K562 (cell line): Measurements from ENCODE around the gene SLC30A1. TPM values are rescaled to one million over a fixed set of nuclear protein-coding genes. Genes with fewer than 3 reads are reported as not detected.

Source experiments
- CREB3L1 ChIP-seq: fragments of 450-650 bp; IDR thresholded peaks from 2 replicates; pipeline ENCODE4 v1.6.1; 2014; ENCODE audit warnings: low read depth, mild to moderate bottlenecking, moderate library complexity, borderline replicate concordance
- ETV5 ChIP-seq: sonication (generic); formaldehyde crosslinking; IDR thresholded peaks from 2 replicates; pipeline ENCODE4 v1.4.0; 2020; ENCODE audit warnings: low read depth, mild to moderate bottlenecking, missing genetic modification reagents
- KAT2B ChIP-seq: IDR thresholded peaks from one replicate; pipeline ENCODE4 v1.6.1; 2012; ENCODE audit warnings: low read depth, mild to moderate bottlenecking, control low read depth, inconsistent platforms, low read length, moderate library complexity
- KLF16 ChIP-seq: IDR thresholded peaks from 2 replicates; pipeline ENCODE4 v1.6.1; 2016; ENCODE audit warnings: antibody characterized with exemption
- POLR2G ChIP-seq: fragments of 200-400 bp; formaldehyde crosslinking; IDR thresholded peaks from 2 replicates; pipeline ENCODE4 v1.6.1; 2017; ENCODE audit warnings: low read depth, mild to moderate bottlenecking, antibody characterized with exemption, low read length, moderate library complexity
- RB1 ChIP-seq: fragments of 450-650 bp; IDR thresholded peaks from 2 replicates; pipeline ENCODE4 v1.6.1; 2017; ENCODE audit warnings: low read depth, mild to moderate bottlenecking
- TARDBP ChIP-seq: fragments of 450-650 bp; IDR thresholded peaks from 2 replicates; pipeline ENCODE4 v1.6.1; 2016
- TCF7 ChIP-seq: sonication (generic); IDR thresholded peaks from 2 replicates; pipeline ENCODE4 v1.6.1; 2016; ENCODE audit warnings: antibody characterized with exemption, borderline replicate concordance
- TCF7L2 ChIP-seq: fragments of 150-350 bp; IDR thresholded peaks from 2 replicates; pipeline ENCODE4 v1.6.1; 2016; ENCODE audit warnings: low read depth, mild to moderate bottlenecking, low read length, moderate library complexity
- TOE1 ChIP-seq, 2 experiments: fragments of 450-650 bp in 1 of 2; sonication (generic) in 1 of 2; formaldehyde crosslinking in 1 of 2; IDR thresholded peaks; 2 replicates each; pipeline versions ENCODE4 v1.7.1 to v1.8.0; 2016 to 2022; ENCODE audit warnings: borderline replicate concordance in 2 of 2, mild to moderate bottlenecking in 2 of 2, antibody characterized with exemption in 1 of 2, inconsistent platforms in 1 of 2, low read depth in 1 of 2, missing genetic modification reagents in 1 of 2, moderate library complexity in 1 of 2
- WHSC1 ChIP-seq: IDR thresholded peaks from one replicate; pipeline ENCODE4 v1.6.1; 2012; ENCODE audit warnings: low read length, control low read depth, inconsistent platforms
- YY1 ChIP-seq, 3 experiments: IDR thresholded peaks; 2 replicates each; pipeline ENCODE4 v1.6.1; 2011; ENCODE audit warnings: low read length in 2 of 3, mild to moderate bottlenecking in 2 of 3, moderate library complexity in 2 of 3, borderline replicate concordance in 1 of 3, control low read depth in 1 of 3, low read depth in 1 of 3; ENCODE audit not compliant: insufficient read depth in 3 of 3, insufficient replicate concordance in 2 of 3, control insufficient read depth in 1 of 3, insufficient read length in 1 of 3; ENCODE audit errors: extremely low read depth in 1 of 3
- ZNF354B ChIP-seq: fragments of 250-450 bp; sonication (Bioruptor Pico); IDR thresholded peaks from 2 replicates; pipeline ENCODE4 v1.4.0; 2020
- ZNF431 ChIP-seq: sonication (generic); formaldehyde crosslinking; IDR thresholded peaks from 2 replicates; pipeline ENCODE4 v1.8.0; 2022; ENCODE audit warnings: mild to moderate bottlenecking, missing genetic modification reagents
- ZNF436 ChIP-seq: fragments of 250-450, 450-650 bp; sonication (Bioruptor Pico); formaldehyde crosslinking; IDR thresholded peaks from 2 replicates; pipeline ENCODE4 v1.7.0; 2020; ENCODE audit warnings: mild to moderate bottlenecking
- polyA plus RNA-seq, 8 experiments: library from polyadenylated mRNA; depleted of rRNA in 4 of 8; stranded (reverse) in 5 of 8; unstranded in 3 of 8; fragments of >200 nt; fragmentation: Nextera tagmentation in 2 of 8; fragmentation: Illumina TruSeq in 1 of 8; extraction: Ambion mirVana in 2 of 8; extraction: Trizol in 1 of 8; gene quantifications; 2 replicates each; pipeline versions ENCODE4 v1.2.1 to v1.2.3, GENCODE V29; 2011 to 2014; ENCODE audit warnings: inconsistent platforms in 1 of 8, missing spikeins in 1 of 8
- total RNA-seq, 7 experiments: library from RNA; depleted of rRNA in 6 of 7; stranded (reverse); fragments of >200 nt in 6 of 7; fragmentation: Illumina TruSeq in 2 of 7; extraction: Trizol in 2 of 7; gene quantifications; 2 replicates each; pipeline versions ENCODE4 v1.2.1 to v1.2.3, GENCODE V29; 2011 to 2021; ENCODE audit warnings: low replicate concordance in 1 of 7
- TF ChIP-seq, protein P1 (sequence below): IDR thresholded peaks from 2 replicates; pipeline ENCODE4 v1.6.1; 2014; ENCODE audit warnings: antibody characterized with exemption
- TF ChIP-seq, protein P2 (sequence below): sonication (generic); formaldehyde crosslinking; IDR thresholded peaks from 2 replicates; pipeline ENCODE4 v1.8.0; 2023; ENCODE audit warnings: missing genetic modification reagents, mild to moderate bottlenecking, borderline replicate concordance

The SLC30A1 gene
- total and polyA plus RNA-seq, 9 of the 15 experiments (the other 6 are each of a cell fraction or from before 2014, with no cell fraction given) = 4.1 to 14.4 (median 6.6) TPM

- TF ChIP-seq TOE1 (IDR thresholded peaks at IDR 0.05; ENCODE audit: borderline replicate concordance) = 0 out of 2 replicates have a peak, but pooled peaks have one; percentile 27
- TF ChIP-seq TOE1 (CRISPR knock-in tag; IDR thresholded peaks at IDR 0.05; ENCODE audit: borderline replicate concordance, low read depth) = no peak
- no peak for TF ChIP-seq ZNF354B
- no peak for TF ChIP-seq WHSC1
- no peak for TF ChIP-seq ETV5 (CRISPR knock-in tag)
- TF ChIP-seq TCF7L2 = no peak
- TF ChIP-seq RB1 = peak; percentile 59
- TF ChIP-seq TCF7 = no peak; the same call in 1 of the 2 replicates
- TF ChIP-seq, protein P1, sequence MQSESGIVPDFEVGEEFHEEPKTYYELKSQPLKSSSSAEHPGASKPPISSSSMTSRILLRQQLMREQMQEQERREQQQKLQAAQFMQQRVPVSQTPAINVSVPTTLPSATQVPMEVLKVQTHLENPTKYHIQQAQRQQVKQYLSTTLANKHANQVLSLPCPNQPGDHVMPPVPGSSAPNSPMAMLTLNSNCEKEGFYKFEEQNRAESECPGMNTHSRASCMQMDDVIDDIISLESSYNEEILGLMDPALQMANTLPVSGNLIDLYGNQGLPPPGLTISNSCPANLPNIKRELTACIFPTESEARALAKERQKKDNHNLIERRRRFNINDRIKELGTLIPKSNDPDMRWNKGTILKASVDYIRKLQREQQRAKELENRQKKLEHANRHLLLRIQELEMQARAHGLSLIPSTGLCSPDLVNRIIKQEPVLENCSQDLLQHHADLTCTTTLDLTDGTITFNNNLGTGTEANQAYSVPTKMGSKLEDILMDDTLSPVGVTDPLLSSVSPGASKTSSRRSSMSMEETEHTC = no peak
- no peak for TF ChIP-seq KLF16
- no peak for TF ChIP-seq CREB3L1
- TF ChIP-seq YY1 (IDR thresholded peaks at IDR 0.05; ENCODE audit: borderline replicate concordance in 1 of 3, control insufficient read depth in 1 of 3, extremely low read depth in 1 of 3, insufficient read depth in 3 of 3, insufficient read length in 1 of 3, insufficient replicate concordance in 2 of 3, low read depth in 1 of 3, low read length in 2 of 3) = peak in 2 of 3 experiments; percentile 8 to 46
- peak; percentile 26; the same call in 1 of the 2 replicates for TF ChIP-seq TARDBP
- TF ChIP-seq POLR2G = peak; percentile 80
- TF ChIP-seq ZNF431 (CRISPR knock-in tag) = no peak
- no peak for TF ChIP-seq ZNF436 (CRISPR knock-in tag)
- no peak for TF ChIP-seq KAT2B
- TF ChIP-seq, protein P2, sequence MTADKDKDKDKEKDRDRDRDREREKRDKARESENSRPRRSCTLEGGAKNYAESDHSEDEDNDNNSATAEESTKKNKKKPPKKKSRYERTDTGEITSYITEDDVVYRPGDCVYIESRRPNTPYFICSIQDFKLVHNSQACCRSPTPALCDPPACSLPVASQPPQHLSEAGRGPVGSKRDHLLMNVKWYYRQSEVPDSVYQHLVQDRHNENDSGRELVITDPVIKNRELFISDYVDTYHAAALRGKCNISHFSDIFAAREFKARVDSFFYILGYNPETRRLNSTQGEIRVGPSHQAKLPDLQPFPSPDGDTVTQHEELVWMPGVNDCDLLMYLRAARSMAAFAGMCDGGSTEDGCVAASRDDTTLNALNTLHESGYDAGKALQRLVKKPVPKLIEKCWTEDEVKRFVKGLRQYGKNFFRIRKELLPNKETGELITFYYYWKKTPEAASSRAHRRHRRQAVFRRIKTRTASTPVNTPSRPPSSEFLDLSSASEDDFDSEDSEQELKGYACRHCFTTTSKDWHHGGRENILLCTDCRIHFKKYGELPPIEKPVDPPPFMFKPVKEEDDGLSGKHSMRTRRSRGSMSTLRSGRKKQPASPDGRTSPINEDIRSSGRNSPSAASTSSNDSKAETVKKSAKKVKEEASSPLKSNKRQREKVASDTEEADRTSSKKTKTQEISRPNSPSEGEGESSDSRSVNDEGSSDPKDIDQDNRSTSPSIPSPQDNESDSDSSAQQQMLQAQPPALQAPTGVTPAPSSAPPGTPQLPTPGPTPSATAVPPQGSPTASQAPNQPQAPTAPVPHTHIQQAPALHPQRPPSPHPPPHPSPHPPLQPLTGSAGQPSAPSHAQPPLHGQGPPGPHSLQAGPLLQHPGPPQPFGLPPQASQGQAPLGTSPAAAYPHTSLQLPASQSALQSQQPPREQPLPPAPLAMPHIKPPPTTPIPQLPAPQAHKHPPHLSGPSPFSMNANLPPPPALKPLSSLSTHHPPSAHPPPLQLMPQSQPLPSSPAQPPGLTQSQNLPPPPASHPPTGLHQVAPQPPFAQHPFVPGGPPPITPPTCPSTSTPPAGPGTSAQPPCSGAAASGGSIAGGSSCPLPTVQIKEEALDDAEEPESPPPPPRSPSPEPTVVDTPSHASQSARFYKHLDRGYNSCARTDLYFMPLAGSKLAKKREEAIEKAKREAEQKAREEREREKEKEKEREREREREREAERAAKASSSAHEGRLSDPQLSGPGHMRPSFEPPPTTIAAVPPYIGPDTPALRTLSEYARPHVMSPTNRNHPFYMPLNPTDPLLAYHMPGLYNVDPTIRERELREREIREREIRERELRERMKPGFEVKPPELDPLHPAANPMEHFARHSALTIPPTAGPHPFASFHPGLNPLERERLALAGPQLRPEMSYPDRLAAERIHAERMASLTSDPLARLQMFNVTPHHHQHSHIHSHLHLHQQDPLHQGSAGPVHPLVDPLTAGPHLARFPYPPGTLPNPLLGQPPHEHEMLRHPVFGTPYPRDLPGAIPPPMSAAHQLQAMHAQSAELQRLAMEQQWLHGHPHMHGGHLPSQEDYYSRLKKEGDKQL = no peak
These were observed at the start of gene SLC30A1 (continued) for GRCh38 chr1:211578640-211579439.
